ENCODE results near the gene PRAMEF9.
"Not testable (repeated sequence)": the region's sequence is repeated elsewhere in the genome, so short reads cannot be mapped to it uniquely, and the experiment has no call there.

The PRAMEF9 gene

GRCh38 chr1:13171548-13171947 is at the start of gene PRAMEF9:
Gene PRAMEF9, plus strand, starts transcription at chr1:13171848. Its CDS starts 3,433 bp downstream, at chr1:13175281.
- not testable (repeated sequence) for DNase-seq (ENCODE audit: insufficient read length, low spot score); FAIRE-seq

- not testable (repeated sequence) for DNase-seq (ENCODE audit: insufficient read length, low spot score); FAIRE-seq
These were observed 15.7 kb upstream of the PRAMEF9 start, which contains the start of gene PRAMEF26 for GRCh38 chr1:13155909-13156308. Gene PRAMEF26, minus strand, starts transcription at chr1:13156009. Its CDS starts 2,914 bp downstream, at chr1:13153095.

- FAIRE-seq; DNase-seq (ENCODE audit: insufficient read length, low spot score): not testable (repeated sequence)
These were observed 6.1 kb upstream of the PRAMEF9 start, which contains the start of gene HNRNPCL4 for GRCh38 chr1:13165531-13165930. Gene HNRNPCL4, minus strand, starts transcription at chr1:13165631. Its CDS starts 164 bp downstream, at chr1:13165467.

GRCh38 chr1:13201309-13201708 is 29.7 kb downstream of the PRAMEF9 start, which contains the start of gene PRAMEF13:
Gene PRAMEF13, minus strand, starts transcription at chr1:13201409. Its CDS starts 1,820 bp downstream, at chr1:13199589.
- FAIRE-seq; DNase-seq (ENCODE audit: insufficient read length, low spot score): not testable (repeated sequence)

GRCh38 chr1:13208712-13209111 is 37.1 kb downstream of the PRAMEF9 start:
- not testable (repeated sequence) for DNase-seq (ENCODE audit: insufficient read length, low spot score); FAIRE-seq

GRCh38 chr1:13216619-13217018 is 45.0 kb downstream of the PRAMEF9 start:
- FAIRE-seq; DNase-seq (ENCODE audit: insufficient read length, low spot score): not testable (repeated sequence)

GRCh38 chr1:13219203-13219602 is 47.6 kb downstream of the PRAMEF9 start:
- FAIRE-seq: not testable (repeated sequence)

GRCh38 chr1:13222788-13223187 is 51.1 kb downstream of the PRAMEF9 start:
- DNase-seq (ENCODE audit: insufficient read length, low spot score); FAIRE-seq: not testable (repeated sequence)

More at GRCh38 chr1:13219203-13219602, 47.6 kb downstream of the PRAMEF9 start:
- DNase-seq (ENCODE audit: insufficient read length, low spot score): not testable (repeated sequence)

- no peak for FAIRE-seq
- no peak for DNase-seq (ENCODE audit: insufficient read length, low spot score)
- no peak for TF ChIP-seq CTCF (IDR thresholded peaks at IDR 0.05; ENCODE audit: insufficient read depth, missing control alignments)
These were observed 52.9 kb downstream of the PRAMEF9 start for GRCh38 chr1:13224480-13225060.

GRCh38 chr1:13225675-13226204 is 54.1 kb downstream of the PRAMEF9 start, which contains the start of gene PRAMEF18:
Gene PRAMEF18, minus strand, starts transcription at chr1:13226154. Its CDS starts 48 bp downstream, at chr1:13226106.
- FAIRE-seq; DNase-seq (ENCODE audit: insufficient read length, low spot score): not testable (repeated sequence)

- FAIRE-seq; DNase-seq (ENCODE audit: insufficient read length, low spot score): not testable (repeated sequence)
These were observed 55.8 kb downstream of the PRAMEF9 start for GRCh38 chr1:13227271-13228055.

- TF ChIP-seq CTCF (IDR thresholded peaks at IDR 0.05; ENCODE audit: insufficient read depth, missing control alignments): peak; percentile 45
- DNase-seq (ENCODE audit: insufficient read length, low spot score) (no peak), FAIRE-seq (no peak)
These were observed 56.7 kb downstream of the PRAMEF9 start for GRCh38 chr1:13228343-13228781.
